Small intestine (tissue), 7 donors: ENCODE measurements around the gene EIF4A3. TPM values are rescaled to one million over a fixed set of nuclear protein-coding genes. Genes with fewer than 3 reads are reported as not detected.

Experiments used
- DNase-seq, 2 donors: peaks; one replicate each; pipeline versions ENCODE4 v3.0.0 to v3.0.0-alpha.2; 2013
- FAIRE-seq: peaks from 2 replicates; lab custom pipeline; 2012; peaks lifted over from hg19 to GRCh38; lab: Jason Lieb, UNC
- H3K27ac ChIP-seq, 3 donors: one replicate each; pipeline ENCODE4 v1.5.1; 2013; ENCODE audit warnings: low read length in 2 of 3, mild to moderate bottlenecking in 2 of 3, control low read depth in 1 of 3, inconsistent platforms in 1 of 3, low read depth in 1 of 3, moderate library complexity in 1 of 3
- H3K27me3 ChIP-seq, 3 donors: one replicate each; pipeline ENCODE4 v1.6.1; 2013; ENCODE audit warnings: low read length in 3 of 3, inconsistent platforms in 1 of 3; ENCODE audit not compliant: control insufficient read depth in 3 of 3, insufficient read depth in 3 of 3
- H3K36me3 ChIP-seq, 3 donors: one replicate each; pipeline ENCODE4 v1.6.1; 2013; ENCODE audit warnings: low read length in 3 of 3, inconsistent platforms in 1 of 3, low read depth in 1 of 3, mild to moderate bottlenecking in 1 of 3, moderate library complexity in 1 of 3; ENCODE audit not compliant: control insufficient read depth in 3 of 3, insufficient read depth in 2 of 3
- H3K4me1 ChIP-seq, 3 donors: one replicate each; pipeline ENCODE4 v1.6.1; 2013; ENCODE audit warnings: low read length in 2 of 3, inconsistent platforms in 1 of 3, low read depth in 1 of 3, mild to moderate bottlenecking in 1 of 3, moderate library complexity in 1 of 3; ENCODE audit not compliant: control insufficient read depth in 3 of 3, insufficient read depth in 2 of 3
- H3K4me3 ChIP-seq, 3 donors: one replicate each; pipeline ENCODE4 v1.5.1; 2013; ENCODE audit warnings: low read length in 3 of 3, control low read depth in 1 of 3, inconsistent platforms in 1 of 3, low read depth in 1 of 3, mild to moderate bottlenecking in 1 of 3, moderate library complexity in 1 of 3
- H3K9me3 ChIP-seq, 2 donors: one replicate each; pipeline ENCODE4 v1.6.1; 2013; ENCODE audit warnings: low read depth in 1 of 2, low read length in 1 of 2; ENCODE audit not compliant: control insufficient read depth in 2 of 2, insufficient read depth in 1 of 2
- WGBS, 3 donors: extraction: QIAGEN DNeasy Blood & Tissue Kit; methylation state at CpG; one replicate each; pipeline ENCODE4 v1.1.7; 2013; 5-methylcytosine and 5-hydroxymethylcytosine counted together
- polyA plus RNA-seq, 4 donors: library from polyadenylated mRNA; stranded (reverse) in 3 of 4; unstranded in 1 of 4; fragments of 200-250 nt in 3 of 4; fragments of 120-200 nt in 1 of 4; gene quantifications; one replicate each; pipeline versions ENCODE4 v1.2.1 to v1.2.3, GENCODE V29; 2013
- donor health status: healthy with polysubstance abuse.
- donor health status: control.
- donor health status: control.
- donor health status: Bipolar disorder and iron deficiency.
- donor health status: healthy.

EIF4A3 gene
- polyA plus RNA-seq, 4 donors: 47.2 to 88.2 (median 67.3) TPM

DNA sequence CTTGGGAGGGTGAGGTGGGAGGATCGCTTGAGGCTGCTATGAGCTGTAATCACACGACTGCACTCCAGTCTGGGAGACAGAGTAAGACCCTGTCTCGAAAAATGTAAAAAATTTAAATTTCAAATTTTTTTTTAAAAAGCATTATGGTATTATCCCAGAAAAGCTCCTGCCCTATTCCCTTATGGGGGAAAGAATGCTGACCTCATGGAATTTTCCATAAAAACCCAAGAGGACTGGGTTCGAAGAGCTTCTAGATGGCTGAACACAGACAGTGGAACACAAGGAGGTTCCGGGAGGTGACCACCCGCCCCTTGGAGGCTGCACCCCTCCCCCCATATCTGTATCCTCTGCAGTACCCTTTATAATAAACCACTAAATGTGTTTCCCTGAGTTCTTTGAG, 4.0 kb downstream of the EIF4A3 start:
- Histone ChIP-seq H3K36me3 (peaks cover 26 to 53% (median 27%) of the 10 kb centered on the region in 3 donors), H3K27ac (no peak overlapping the region), H3K4me3 (no peak overlapping the region), H3K27me3 (no peaks in the 10 kb centered on the region), H3K9me3 (no peaks in the 10 kb centered on the region), H3K4me1 (peaks cover 2 to 13% (median 8%) of the 10 kb centered on the region in 3 donors)
- FAIRE-seq (no peak), DNase-seq (no peak)
- WGBS, 3 donors: 91 to 94% (median 92%) methylated on average over 6 of the region's 6 CpGs

DNA sequence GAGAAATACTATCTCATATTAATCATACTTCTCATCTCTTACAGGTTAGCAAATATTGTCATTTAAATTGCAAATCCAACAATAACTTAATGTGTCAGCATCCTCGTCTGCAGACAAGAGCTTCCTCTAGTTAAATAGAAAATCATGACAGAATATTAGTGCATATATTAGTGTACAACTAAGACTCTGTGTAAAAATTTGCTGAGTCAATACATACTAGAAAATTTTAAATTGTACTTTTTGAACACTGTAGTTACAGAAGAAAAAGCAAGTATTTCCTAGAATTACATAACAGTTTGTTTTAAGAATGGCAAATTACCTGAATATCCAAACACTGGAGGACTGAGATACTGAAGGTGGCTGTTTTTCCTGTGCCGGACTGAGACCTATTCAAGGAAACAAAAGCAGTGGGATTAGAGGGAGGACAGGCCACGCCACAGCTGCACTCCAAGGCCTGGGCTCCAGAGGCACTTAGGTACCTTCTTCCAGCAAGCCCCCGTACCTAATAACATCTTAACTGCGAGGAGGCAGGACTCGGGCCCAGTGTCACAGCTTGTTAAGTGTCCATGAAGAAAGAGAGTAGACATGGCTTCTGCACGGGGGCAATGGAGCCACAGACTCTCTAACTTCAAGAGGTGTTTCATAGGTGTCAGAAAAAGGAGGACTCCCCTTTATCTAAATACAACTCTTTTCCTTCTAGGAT, 5.3 kb downstream of the EIF4A3 start:
- no peaks in the 10 kb centered on the region for H3K27me3 ChIP-seq
- H3K4me3 ChIP-seq: no peak overlapping the region
- FAIRE-seq (no peak), DNase-seq (no peak)
- no peak overlapping the region for H3K27ac ChIP-seq
- WGBS, 3 donors: 93 to 95% (median 94%) methylated on average over 7 of the region's 7 CpGs
- no peaks in the 10 kb centered on the region for H3K9me3 ChIP-seq
- peaks cover 2 to 13% (median 8%) of the 10 kb centered on the region in 3 donors for H3K4me1 ChIP-seq
- peaks cover 36 to 63% (median 37%) of the 10 kb centered on the region in 3 donors for H3K36me3 ChIP-seq

DNA sequence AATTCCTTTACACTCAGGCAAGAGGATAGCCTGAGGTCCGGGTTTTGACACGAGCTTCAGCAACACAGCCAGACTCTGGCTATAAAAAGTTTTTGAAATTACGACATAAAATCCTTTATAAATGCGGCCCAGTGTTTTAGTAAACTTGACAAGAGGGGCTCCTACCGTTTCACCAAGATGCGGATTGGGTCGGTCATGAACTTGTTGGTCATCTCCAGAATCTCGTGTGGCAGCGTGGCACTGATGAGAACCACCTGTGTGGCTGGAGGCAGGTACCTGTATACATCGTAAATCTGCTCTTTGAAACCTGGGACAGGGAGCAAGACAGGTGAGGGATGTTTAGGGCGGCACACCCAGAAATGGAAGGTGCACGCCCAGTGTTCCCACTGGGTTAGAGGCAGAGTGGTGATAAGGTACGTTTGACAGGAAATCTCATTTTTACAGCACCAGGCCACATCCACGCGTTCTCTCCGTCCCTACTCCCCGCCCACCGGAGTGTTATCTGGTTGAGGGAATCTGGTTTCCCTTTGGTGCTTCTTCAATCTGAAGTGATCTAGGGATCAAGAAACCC, 8.0 kb downstream of the EIF4A3 start:
- peak in 1 of 2 donors; percentile 53 for DNase-seq

DNA sequence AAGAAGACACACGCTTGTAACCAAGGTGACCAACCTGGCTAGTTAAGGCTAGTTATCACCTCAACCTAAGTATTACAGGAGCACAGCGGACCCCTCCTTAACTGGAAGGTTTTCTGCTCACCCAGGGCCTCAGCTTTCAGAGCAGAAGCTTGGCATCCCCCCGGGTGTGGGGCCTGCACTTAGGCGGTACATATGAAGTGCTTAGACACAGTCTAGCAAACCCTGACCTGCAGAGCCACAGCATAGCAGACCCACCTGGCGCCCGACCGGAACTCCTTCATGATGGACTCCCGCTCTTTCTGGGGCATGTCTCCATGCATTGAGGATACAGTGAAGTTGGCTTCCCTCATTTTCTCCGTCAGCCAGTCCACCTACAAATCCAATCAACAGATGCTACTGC, 9.8 kb downstream of the EIF4A3 start:
- no peak overlapping the region for H3K4me3 ChIP-seq
- H3K9me3 ChIP-seq: no peaks in the 10 kb centered on the region
- H3K27ac ChIP-seq: no peak overlapping the region
- FAIRE-seq (no peak), DNase-seq (no peak)
- peaks cover 41 to 76% (median 47%) of the 10 kb centered on the region in 3 donors for H3K36me3 ChIP-seq
- no peaks in the 10 kb centered on the region for H3K4me1 ChIP-seq
- no peaks in the 10 kb centered on the region for H3K27me3 ChIP-seq
- 95 to 97% (median 96%) methylated on average over 9 of the region's 9 CpGs for WGBS, 3 donors

More for the DNA sequence above, 8.0 kb downstream of the EIF4A3 start:
- no peaks in the 10 kb centered on the region for H3K27me3 ChIP-seq
- no peak overlapping the region for H3K4me3 ChIP-seq
- no peaks in the 10 kb centered on the region for H3K4me1 ChIP-seq
- 63 to 85% (median 67%) methylated on average over 18 of the region's 18 CpGs for WGBS, 3 donors
- H3K9me3 ChIP-seq: no peaks in the 10 kb centered on the region
- FAIRE-seq: no peak
- H3K36me3 ChIP-seq: peaks cover 47 to 80% (median 48%) of the 10 kb centered on the region in 3 donors
- H3K27ac ChIP-seq: no peak overlapping the region

DNA sequence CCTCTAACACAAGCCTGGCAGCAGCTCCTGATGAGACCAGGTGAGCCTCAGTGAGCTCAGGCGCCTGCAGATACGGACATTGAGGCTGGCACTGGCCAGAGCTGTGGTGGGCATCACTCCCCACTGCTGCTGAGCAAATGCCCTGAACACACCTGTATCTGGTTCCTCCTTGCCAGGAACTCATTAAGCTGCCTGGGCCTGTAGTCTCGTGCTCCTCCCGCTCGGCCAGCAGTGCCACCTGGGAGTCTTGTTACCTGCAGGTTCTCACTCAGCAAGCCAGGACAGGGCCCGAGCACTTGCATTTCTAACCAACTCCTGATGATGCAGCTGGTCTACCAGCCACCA, 13.3 kb downstream of the EIF4A3 start:
- peaks cover 28 to 51% (median 33%) of the 10 kb centered on the region in 3 donors for H3K36me3 ChIP-seq

DNA sequence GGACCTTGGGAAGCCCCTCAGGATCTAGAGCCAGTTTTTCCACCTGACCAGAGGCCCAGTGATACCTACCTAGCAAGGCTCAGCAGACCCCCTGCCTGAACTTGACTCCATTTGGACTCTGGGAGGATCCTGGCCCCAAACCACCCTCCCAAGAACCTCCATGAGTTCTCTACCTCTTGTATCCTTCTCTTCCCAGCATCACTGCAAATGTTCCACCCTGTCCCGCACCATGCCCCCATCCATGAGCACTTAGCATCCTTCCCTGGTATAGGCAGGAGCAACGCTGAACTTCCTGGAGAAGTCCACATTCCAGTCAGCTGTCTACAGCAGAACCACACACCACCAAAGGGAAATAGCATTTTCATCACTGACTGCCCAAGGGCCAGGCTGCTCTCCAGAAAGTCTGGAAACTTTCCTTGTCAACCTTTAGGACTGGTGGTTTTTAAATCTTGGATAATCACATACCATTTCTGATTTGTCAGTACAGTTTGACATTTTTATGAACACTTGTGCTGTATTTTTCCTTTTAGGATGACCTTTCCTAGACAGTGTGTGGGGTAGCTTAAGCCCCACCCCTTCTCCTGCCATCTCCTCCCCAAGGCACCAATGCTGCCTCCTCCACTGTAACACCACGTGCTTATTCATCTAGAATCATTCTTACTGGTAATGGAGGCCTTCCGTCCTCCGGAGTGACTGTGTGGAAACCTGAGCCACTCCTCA, 13.9 kb downstream of the EIF4A3 start:
- WGBS, 3 donors: 83 to 91% (median 88%) methylated on average over 5 of the region's 5 CpGs
- FAIRE-seq (no peak), DNase-seq (no peak)
- H3K9me3 ChIP-seq: no peaks in the 10 kb centered on the region
- H3K27me3 ChIP-seq: no peaks in the 10 kb centered on the region
- H3K4me3 ChIP-seq: no peak overlapping the region
- H3K36me3 ChIP-seq: peaks cover 28 to 46% (median 28%) of the 10 kb centered on the region in 3 donors
- H3K4me1 ChIP-seq: no peaks in the 10 kb centered on the region
- H3K27ac ChIP-seq: no peak overlapping the region

More for the DNA sequence above, 13.3 kb downstream of the EIF4A3 start:
- no peaks in the 10 kb centered on the region for H3K4me1 ChIP-seq
- H3K27ac ChIP-seq: no peak overlapping the region
- DNase-seq (no peak), FAIRE-seq (no peak)
- H3K4me3 ChIP-seq: no peak overlapping the region
- no peaks in the 10 kb centered on the region for H3K9me3 ChIP-seq
- no peaks in the 10 kb centered on the region for H3K27me3 ChIP-seq
- WGBS, 3 donors: 94 to 96% (median 95%) methylated on average over 6 of the region's 6 CpGs

DNA sequence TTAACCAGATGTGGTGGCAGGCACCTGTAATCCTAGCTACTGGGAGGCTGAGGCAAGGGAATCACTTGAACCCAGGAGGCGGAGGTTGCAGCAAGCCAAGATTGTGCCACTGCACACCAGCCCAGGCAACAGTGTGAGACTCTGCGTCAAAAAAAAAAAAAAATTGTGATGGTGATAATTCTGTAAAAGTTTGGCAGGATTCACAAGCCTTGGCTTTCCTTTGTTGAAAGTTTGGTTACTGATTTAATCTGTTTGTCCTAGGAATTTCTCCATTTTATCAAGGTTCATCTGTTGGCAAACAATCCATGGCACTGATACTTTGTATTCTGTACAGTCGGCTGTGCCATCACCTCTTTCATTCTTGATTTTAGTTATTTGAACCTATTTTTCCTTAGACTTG, 15.9 kb downstream of the EIF4A3 start:
- Histone ChIP-seq H3K27me3 (peaks cover 0 to 4% (median 0%) of the 10 kb centered on the region in 3 donors), H3K36me3 (peaks cover 15 to 29% (median 15%) of the 10 kb centered on the region in 3 donors), H3K4me3 (no peak overlapping the region), H3K9me3 (no peaks in the 10 kb centered on the region), H3K4me1 (no peaks in the 10 kb centered on the region), H3K27ac (no peak overlapping the region)
- WGBS, 3 donors: 72 to 85% (median 75%) methylated on average over 3 of the region's 3 CpGs
- DNase-seq: no peak
- FAIRE-seq: no peak

DNA sequence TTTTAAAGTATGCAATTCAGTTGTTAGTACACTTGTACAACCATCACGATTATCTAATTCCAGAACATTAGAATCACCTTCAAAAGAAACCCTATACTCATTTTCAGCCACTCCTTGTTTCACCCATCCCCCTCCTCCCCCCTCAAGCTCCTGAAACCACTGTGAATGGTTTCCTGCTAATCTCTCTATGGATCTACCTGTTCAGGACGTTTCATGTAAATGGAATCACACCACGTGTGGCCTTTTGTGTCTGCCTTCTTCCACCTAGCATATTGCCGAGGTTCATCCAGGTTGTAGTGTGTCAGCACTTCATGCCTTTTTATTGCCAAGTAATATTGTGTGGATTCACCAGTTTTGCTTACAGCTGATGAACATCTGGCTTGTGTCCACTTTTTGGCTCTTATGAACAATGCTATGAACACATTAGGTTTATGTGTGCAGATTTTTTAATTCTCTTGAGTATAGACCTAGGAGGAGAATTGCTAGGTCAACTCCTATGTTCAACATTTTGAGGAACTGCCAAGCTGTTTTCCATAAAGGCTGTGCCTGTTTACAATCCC, 17.8 kb downstream of the EIF4A3 start:
- peaks cover 0 to 4% (median 0%) of the 10 kb centered on the region in 3 donors for H3K4me1 ChIP-seq
- H3K36me3 ChIP-seq: peaks cover 4 to 14% (median 7%) of the 10 kb centered on the region in 3 donors
- no peaks in the 10 kb centered on the region for H3K9me3 ChIP-seq
- H3K27me3 ChIP-seq: peaks cover 0 to 4% (median 2%) of the 10 kb centered on the region in 3 donors
- no peak overlapping the region for H3K4me3 ChIP-seq
- 30 to 35% (median 35%) methylated on average over 4 of the region's 4 CpGs for WGBS, 3 donors
- no peak overlapping the region for H3K27ac ChIP-seq
- DNase-seq (no peak), FAIRE-seq (no peak)
